ENCODE results near the gene GSK3B. TPM values are rescaled to one million over a fixed set of nuclear protein-coding genes. Genes with fewer than 3 reads are reported as not detected.

The GSK3B gene
- total RNA-seq, 1 donor from 2014 or later: 60.8 TPM

DNA sequence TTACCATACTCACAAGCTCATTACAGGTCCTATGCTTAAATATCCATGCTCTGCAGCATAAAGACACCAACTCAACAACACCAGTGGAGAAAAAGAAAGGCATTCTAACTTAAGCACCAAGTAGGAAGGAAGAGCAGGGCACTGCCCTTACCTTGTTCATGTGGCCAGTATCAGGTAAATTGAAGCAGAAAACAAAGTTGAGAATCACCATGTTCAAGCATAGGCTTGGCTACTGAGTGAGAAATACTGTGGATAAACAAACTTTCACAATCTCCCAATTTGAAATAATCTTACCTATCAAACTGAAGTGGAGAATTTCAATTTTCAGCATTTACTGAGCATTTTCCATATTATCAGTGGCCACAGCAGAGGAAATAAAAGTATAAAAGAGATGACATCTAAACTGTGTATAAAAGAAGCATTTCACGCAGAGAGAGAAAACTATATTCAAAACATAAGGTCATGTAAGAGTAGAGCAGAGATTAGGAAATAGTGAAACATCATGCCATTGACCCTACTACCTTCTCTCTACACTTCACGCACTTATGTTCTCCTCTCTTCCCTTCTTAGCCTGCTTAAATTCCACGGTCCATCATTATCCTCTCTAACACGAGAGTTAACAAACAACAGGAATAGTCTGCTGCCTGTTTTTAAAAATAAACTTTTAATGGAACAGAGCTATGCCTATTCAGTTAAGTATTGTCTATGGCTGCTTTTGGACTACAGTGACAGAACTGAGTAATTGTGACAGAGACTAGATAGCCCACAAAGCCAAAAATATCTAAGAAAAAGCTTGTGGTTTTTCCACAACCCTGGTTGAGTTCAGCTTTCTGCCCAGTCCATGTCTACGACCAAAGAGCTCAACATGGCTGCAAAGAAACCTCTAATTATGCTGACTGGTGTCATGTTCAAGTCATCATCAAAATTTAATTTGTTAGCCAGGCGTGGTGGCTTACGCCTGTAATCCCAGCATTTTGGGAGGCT lies 169.8 kb downstream of the GSK3B start:
- H3K36me3 ChIP-seq (ENCODE audit: control insufficient read depth, insufficient read depth, low read length): no peaks in the 10 kb centered on the region
- DNase-seq (ENCODE audit: low read depth): no peak
- TF ChIP-seq, protein P1, sequence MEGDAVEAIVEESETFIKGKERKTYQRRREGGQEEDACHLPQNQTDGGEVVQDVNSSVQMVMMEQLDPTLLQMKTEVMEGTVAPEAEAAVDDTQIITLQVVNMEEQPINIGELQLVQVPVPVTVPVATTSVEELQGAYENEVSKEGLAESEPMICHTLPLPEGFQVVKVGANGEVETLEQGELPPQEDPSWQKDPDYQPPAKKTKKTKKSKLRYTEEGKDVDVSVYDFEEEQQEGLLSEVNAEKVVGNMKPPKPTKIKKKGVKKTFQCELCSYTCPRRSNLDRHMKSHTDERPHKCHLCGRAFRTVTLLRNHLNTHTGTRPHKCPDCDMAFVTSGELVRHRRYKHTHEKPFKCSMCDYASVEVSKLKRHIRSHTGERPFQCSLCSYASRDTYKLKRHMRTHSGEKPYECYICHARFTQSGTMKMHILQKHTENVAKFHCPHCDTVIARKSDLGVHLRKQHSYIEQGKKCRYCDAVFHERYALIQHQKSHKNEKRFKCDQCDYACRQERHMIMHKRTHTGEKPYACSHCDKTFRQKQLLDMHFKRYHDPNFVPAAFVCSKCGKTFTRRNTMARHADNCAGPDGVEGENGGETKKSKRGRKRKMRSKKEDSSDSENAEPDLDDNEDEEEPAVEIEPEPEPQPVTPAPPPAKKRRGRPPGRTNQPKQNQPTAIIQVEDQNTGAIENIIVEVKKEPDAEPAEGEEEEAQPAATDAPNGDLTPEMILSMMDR (IDR thresholded peaks at IDR 0.05; ENCODE audit: insufficient read depth, low read length, severe bottlenecking): no peak
- no peak overlapping the region for H3K4me3 ChIP-seq (ENCODE audit: low read depth, low read length)
- FAIRE-seq: no peak
- no peaks in the 10 kb centered on the region for H3K27me3 ChIP-seq (ENCODE audit: control insufficient read depth, insufficient read depth, low read length)

DNA sequence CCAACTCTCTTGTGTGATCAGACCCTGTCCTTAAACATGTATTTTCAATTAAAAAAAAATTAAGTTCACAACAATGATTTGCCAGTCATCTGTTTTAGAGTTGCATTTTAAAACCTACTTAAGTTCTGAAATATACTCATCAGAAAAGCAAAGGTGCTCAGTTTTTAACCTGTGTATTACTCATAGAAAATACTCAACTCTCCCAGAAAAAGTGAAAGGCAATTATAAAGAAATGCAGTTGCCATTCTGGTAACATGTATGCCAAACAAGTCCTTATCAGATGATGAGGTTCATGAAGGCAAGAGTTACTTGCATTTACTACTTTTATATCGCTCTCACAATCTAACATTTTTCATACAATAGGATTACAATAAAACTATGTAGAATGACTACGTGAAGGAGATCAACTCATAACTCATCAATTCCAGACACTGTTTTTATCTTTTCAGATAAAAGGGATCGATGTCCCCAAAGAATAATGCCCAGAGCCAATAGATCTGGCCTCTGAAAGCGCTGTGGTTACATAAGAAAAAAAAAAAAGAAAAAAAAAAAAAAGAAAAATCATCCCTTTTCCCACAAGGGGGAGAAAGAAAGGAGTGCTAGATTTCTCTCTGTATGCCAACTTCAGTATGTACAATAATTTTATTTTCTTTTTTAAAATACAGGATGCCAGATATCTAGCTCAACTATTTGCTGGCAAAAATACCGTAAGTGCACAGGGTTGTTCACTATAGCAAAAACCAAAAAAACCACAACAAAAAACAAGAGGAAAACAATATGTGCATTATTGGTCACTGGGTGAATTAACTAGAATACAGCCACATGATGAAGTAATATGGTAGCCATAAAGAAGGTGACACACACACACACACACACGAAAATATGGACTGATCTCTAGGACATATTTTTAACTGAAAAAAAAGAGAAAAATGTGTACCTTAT lies 175.0 kb downstream of the GSK3B start:
- DNase-seq (ENCODE audit: low read depth): no peak
- Histone ChIP-seq H3K36me3 (ENCODE audit: control insufficient read depth, insufficient read depth, low read length) (no peaks in the 10 kb centered on the region), H3K4me3 (ENCODE audit: low read depth, low read length) (no peak overlapping the region), H3K27me3 (ENCODE audit: control insufficient read depth, insufficient read depth, low read length) (no peaks in the 10 kb centered on the region)
- no peak for FAIRE-seq
- TF ChIP-seq, protein P1 (IDR thresholded peaks at IDR 0.05; ENCODE audit: insufficient read depth, low read length, severe bottlenecking): no peak

DNA sequence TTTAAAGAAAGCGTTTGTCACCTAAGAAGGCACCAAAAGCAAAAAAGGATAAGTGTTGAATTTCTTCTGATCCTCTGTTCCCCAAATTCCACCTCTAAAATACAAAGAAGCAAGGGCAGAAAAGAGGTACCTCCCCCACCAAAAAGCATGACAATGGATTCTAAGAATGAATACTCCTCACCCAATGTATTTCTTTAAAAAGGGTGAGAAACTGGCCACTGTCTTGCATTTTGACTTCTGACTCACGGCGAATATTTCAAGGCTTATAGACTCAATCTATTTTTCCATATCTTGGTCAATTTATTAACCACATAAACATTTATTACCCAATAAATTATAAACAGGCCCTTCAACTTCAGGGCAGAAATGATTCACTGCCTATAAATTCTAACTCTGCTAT lies 181.2 kb downstream of the GSK3B start:
- TF ChIP-seq, protein P1 (IDR thresholded peaks at IDR 0.05; ENCODE audit: insufficient read depth, low read length, severe bottlenecking): no peak
- FAIRE-seq (no peak), DNase-seq (ENCODE audit: low read depth) (peak; percentile 29)
- Histone ChIP-seq H3K36me3 (ENCODE audit: control insufficient read depth, insufficient read depth, low read length) (no peaks in the 10 kb centered on the region), H3K4me3 (ENCODE audit: low read depth, low read length) (no peak overlapping the region), H3K27me3 (ENCODE audit: control insufficient read depth, insufficient read depth, low read length) (no peaks in the 10 kb centered on the region)

DNA sequence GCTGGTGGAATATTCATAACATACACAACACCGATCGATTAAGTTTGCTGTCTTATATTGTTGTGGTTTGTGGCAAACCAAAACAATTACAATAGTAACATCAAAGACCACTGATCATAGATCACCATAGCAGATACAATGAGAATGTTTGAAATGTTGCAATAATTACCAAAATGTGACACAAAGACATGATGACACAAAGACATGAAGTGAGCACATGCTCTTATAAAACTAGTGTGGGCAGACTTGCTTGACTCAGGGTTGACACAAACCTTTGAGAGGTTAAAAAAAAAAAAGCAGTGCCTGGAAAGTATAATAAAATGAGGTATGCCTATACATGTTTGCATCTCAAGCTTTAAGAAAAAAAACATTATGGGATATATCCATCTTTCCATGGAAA lies 182.0 kb downstream of the GSK3B start:
- no peak for FAIRE-seq
- no peaks in the 10 kb centered on the region for H3K27me3 ChIP-seq (ENCODE audit: control insufficient read depth, insufficient read depth, low read length)
- no peak overlapping the region for H3K4me3 ChIP-seq (ENCODE audit: low read depth, low read length)
- peak; percentile 50 for DNase-seq (ENCODE audit: low read depth)
- TF ChIP-seq, protein P1 (IDR thresholded peaks at IDR 0.05; ENCODE audit: insufficient read depth, low read length, severe bottlenecking): no peak
- no peaks in the 10 kb centered on the region for H3K36me3 ChIP-seq (ENCODE audit: control insufficient read depth, insufficient read depth, low read length)

DNA sequence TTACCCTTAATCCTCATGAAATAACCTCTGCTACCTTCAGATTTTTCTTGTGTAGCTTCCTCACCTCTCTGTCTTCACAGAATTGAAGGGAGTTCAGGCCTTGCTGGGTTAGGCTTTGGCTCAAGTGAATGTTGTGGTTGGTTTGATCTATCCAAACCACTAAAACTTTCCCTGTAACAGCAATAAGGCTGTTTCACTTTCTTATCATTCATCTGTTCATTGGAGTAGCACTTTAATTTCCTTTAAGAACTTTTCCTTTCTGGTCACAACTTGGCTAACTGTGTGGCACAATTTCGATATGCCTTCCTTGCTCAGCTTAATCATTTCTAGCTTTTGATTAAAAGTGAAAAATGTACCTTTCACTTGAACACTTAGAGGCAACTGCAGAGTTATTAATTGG lies 182.5 kb downstream of the GSK3B start:
- FAIRE-seq (peak; percentile 40), DNase-seq (ENCODE audit: low read depth) (no peak)
- Histone ChIP-seq H3K27me3 (ENCODE audit: control insufficient read depth, insufficient read depth, low read length) (no peaks in the 10 kb centered on the region), H3K4me3 (ENCODE audit: low read depth, low read length) (no peak overlapping the region), H3K36me3 (ENCODE audit: control insufficient read depth, insufficient read depth, low read length) (no peaks in the 10 kb centered on the region)
- TF ChIP-seq, protein P1 (IDR thresholded peaks at IDR 0.05; ENCODE audit: insufficient read depth, low read length, severe bottlenecking): no peak

Measured in bronchial epithelial cell (primary cell).